ENCODE measurements around the gene GPBP1. TPM values are rescaled to one million over a fixed set of nuclear protein-coding genes. Genes with fewer than 3 reads are reported as not detected.
"Not testable (repeated sequence)": the region's sequence is repeated elsewhere in the genome, so short reads cannot be mapped to it uniquely, and the experiment has no call there.

The GPBP1 gene
- total RNA-seq, 1 experiment from 2014 or later = 105 TPM

DNA sequence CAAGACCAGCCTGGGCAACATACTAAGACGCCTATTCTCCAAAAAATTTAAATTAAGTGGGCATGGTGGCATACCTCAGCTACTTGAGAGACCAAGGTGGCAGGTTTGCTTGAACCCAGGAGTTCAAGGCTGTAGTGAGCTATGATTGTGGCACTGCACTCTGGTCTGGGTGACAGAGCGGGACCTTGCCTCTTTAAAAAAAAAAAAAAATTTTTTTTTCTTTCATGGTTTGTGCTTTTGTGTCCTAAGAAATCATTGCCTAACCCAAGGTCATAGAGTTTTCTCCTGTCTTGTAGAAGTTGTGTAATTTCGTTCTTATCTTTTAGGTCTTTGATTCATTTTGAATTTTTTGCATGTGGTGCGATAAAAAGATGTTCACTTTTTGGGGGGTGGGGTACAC is 12.3 kb downstream of the GPBP1 start:
- peaks cover 46% of the 10 kb centered on the region for H3K4me1 Mint-ChIP-seq (ENCODE audit: low read depth, unreplicated experiment)
- peak overlapping the region; percentile 44 for H3K4me3 Mint-ChIP-seq (ENCODE audit: low read depth, unreplicated experiment)
- intact Hi-C loops (cut with micrococcal nuclease; ENCODE audit: unreplicated experiment) = no loop called here
- H3K27ac Mint-ChIP-seq (ENCODE audit: unreplicated experiment) = no peak overlapping the region
- DNase-seq = no peak
- H3K9me3 Mint-ChIP-seq (ENCODE audit: low read depth, unreplicated experiment) = no peaks in the 10 kb centered on the region
- peaks cover 41% of the 10 kb centered on the region for H3K36me3 Mint-ChIP-seq (ENCODE audit: insufficient read depth, unreplicated experiment)
- CTCF ChIA-PET = no interaction called here
- no TSS peak for BruUV-seq (replicated peaks)
- no peaks in the 10 kb centered on the region for H3K27me3 Mint-ChIP-seq (ENCODE audit: unreplicated experiment)
- TF ChIP-seq, protein P1, sequence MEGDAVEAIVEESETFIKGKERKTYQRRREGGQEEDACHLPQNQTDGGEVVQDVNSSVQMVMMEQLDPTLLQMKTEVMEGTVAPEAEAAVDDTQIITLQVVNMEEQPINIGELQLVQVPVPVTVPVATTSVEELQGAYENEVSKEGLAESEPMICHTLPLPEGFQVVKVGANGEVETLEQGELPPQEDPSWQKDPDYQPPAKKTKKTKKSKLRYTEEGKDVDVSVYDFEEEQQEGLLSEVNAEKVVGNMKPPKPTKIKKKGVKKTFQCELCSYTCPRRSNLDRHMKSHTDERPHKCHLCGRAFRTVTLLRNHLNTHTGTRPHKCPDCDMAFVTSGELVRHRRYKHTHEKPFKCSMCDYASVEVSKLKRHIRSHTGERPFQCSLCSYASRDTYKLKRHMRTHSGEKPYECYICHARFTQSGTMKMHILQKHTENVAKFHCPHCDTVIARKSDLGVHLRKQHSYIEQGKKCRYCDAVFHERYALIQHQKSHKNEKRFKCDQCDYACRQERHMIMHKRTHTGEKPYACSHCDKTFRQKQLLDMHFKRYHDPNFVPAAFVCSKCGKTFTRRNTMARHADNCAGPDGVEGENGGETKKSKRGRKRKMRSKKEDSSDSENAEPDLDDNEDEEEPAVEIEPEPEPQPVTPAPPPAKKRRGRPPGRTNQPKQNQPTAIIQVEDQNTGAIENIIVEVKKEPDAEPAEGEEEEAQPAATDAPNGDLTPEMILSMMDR (IDR thresholded peaks at IDR 0.05; ENCODE audit: unreplicated experiment) = no peak

DNA sequence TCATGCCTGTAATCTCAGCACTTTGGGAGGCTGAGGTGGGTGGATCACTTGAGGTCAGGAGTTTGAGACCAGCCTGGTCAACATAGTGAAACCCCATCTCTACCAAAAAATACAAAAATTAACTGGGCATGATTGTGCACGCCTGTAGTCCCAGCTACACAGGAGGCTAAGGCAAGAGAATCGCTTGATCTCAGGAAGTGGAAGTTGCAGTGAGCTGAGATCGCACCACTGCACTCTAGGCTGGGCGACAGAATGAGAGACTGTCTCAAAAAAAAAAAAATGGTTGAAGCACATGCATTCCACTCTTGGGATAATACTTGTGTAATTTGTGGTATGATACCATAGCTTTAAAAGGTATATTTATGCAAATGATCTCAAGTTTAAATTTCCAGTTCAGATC is 14.1 kb downstream of the GPBP1 start:
- H3K27ac Mint-ChIP-seq (ENCODE audit: unreplicated experiment); CTCF ChIA-PET: not testable (repeated sequence)
- peaks cover 48% of the 10 kb centered on the region for H3K36me3 Mint-ChIP-seq (ENCODE audit: insufficient read depth, unreplicated experiment)

DNA sequence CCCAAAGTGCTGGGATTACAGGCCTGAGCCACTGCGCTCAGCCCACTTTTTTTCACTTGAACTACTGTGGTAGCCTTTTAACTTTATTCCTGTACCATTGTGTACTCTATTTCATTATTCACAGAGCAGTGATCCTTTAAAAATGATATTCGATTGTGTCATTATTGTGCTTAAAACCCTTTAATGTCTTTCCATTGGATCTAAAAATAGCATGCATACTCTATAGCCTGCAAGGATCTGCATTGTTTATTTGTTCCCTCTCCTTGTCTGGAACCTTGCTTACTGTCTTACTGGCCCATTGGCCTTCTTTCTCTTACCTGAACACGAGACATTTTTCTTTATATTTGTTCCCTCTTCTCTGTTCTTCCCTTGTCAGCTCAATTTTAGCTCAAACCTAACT is 15.7 kb downstream of the GPBP1 start:
- no peak overlapping the region for H3K27ac Mint-ChIP-seq (ENCODE audit: unreplicated experiment)
- no peak for DNase-seq
- peaks cover 44% of the 10 kb centered on the region for H3K36me3 Mint-ChIP-seq (ENCODE audit: insufficient read depth, unreplicated experiment)
- no peaks in the 10 kb centered on the region for H3K9me3 Mint-ChIP-seq (ENCODE audit: low read depth, unreplicated experiment)
- no TSS peak for BruUV-seq (replicated peaks)
- no peaks in the 10 kb centered on the region for H3K27me3 Mint-ChIP-seq (ENCODE audit: unreplicated experiment)
- H3K4me3 Mint-ChIP-seq (ENCODE audit: low read depth, unreplicated experiment) = no peak overlapping the region
- TF ChIP-seq, protein P1 (IDR thresholded peaks at IDR 0.05; ENCODE audit: unreplicated experiment) = no peak
- CTCF ChIA-PET = interaction anchor here (0.5 to 1.0 kb wide), 2 partner anchors 26 to 1022 kb away, joined by 4 to 5 read pairs; no protein-coding TSS in a partner anchor
- H3K4me1 Mint-ChIP-seq (ENCODE audit: low read depth, unreplicated experiment) = peaks cover 39% of the 10 kb centered on the region
- intact Hi-C loops (cut with micrococcal nuclease; ENCODE audit: unreplicated experiment) = no loop called here

More for the DNA sequence above, 14.1 kb downstream of the GPBP1 start:
- intact Hi-C loops (cut with micrococcal nuclease; ENCODE audit: unreplicated experiment); DNase-seq; H3K27me3 Mint-ChIP-seq (ENCODE audit: unreplicated experiment); BruUV-seq (replicated peaks); H3K9me3 Mint-ChIP-seq (ENCODE audit: low read depth, unreplicated experiment); H3K4me3 Mint-ChIP-seq (ENCODE audit: low read depth, unreplicated experiment): not testable (repeated sequence)
- peaks cover 46% of the 10 kb centered on the region for H3K4me1 Mint-ChIP-seq (ENCODE audit: low read depth, unreplicated experiment)

DNA sequence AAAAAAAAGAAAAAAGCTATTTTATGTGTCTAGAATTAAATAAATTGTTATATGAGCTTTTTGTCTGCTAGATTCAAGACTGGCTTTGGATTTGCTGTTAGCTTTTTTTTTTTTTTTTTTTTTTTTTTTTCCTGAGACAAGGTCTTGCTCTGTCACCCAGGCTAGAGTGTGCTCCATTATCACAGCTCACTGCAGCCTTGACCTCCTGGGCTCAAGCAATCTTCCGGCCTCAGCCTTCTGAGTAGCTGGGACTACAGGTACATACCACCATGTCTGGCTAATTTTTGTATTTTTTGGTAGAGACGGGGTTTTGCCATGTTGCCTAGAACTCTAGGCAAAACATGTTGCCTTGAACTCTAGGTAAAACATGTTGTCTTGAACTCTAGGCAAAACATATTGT is 16.7 kb downstream of the GPBP1 start:
- BruUV-seq (replicated peaks) = no TSS peak
- DNase-seq = no peak
- Mint-ChIP-seq H3K4me1 (ENCODE audit: low read depth, unreplicated experiment) (peaks cover 38% of the 10 kb centered on the region), H3K36me3 (ENCODE audit: insufficient read depth, unreplicated experiment) (peaks cover 40% of the 10 kb centered on the region), H3K4me3 (ENCODE audit: low read depth, unreplicated experiment) (no peak overlapping the region), H3K9me3 (ENCODE audit: low read depth, unreplicated experiment) (no peaks in the 10 kb centered on the region), H3K27ac (ENCODE audit: unreplicated experiment) (no peak overlapping the region), H3K27me3 (ENCODE audit: unreplicated experiment) (no peaks in the 10 kb centered on the region)
- TF ChIP-seq, protein P1 (IDR thresholded peaks at IDR 0.05; ENCODE audit: unreplicated experiment) = no peak
- intact Hi-C loops (cut with micrococcal nuclease; ENCODE audit: unreplicated experiment) = no loop called here
- CTCF ChIA-PET = interaction anchor here (1.3 kb wide), 1 partner anchor 245 kb away, joined by 3 read pairs; no protein-coding TSS in a partner anchor

DNA sequence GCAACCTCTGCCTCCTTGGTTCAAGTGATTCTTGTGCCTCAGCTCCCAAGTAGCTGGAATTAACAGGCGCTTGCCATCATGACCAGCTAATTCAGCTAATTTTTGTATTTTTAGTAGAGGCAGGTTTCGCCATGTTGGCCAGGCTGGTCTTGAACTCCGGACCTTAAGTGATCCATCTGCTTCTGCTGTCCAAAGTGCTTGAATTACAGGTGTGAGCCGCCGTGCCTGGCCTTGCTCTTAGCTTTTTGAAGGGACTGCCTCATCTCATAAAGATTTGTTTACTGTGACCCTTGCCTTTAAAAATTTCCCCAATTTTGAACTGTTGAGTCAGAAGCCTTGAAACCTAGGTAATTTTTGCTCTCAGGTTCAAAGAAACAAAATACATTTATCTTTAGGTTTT is 17.3 kb downstream of the GPBP1 start:
- Mint-ChIP-seq H3K9me3 (ENCODE audit: low read depth, unreplicated experiment) (no peaks in the 10 kb centered on the region), H3K27me3 (ENCODE audit: unreplicated experiment) (no peaks in the 10 kb centered on the region), H3K27ac (ENCODE audit: unreplicated experiment) (no peak overlapping the region), H3K4me3 (ENCODE audit: low read depth, unreplicated experiment) (no peak overlapping the region), H3K4me1 (ENCODE audit: low read depth, unreplicated experiment) (peaks cover 38% of the 10 kb centered on the region), H3K36me3 (ENCODE audit: insufficient read depth, unreplicated experiment) (peaks cover 36% of the 10 kb centered on the region)
- no peak for DNase-seq
- intact Hi-C loops (cut with micrococcal nuclease; ENCODE audit: unreplicated experiment) = no loop called here
- TF ChIP-seq, protein P1 (IDR thresholded peaks at IDR 0.05; ENCODE audit: unreplicated experiment) = no peak
- CTCF ChIA-PET = interaction anchor here (0.6 to 1.3 kb wide), 2 partner anchors 246 to 556 kb away, joined by 3 to 4 read pairs; no protein-coding TSS in a partner anchor
- BruUV-seq (replicated peaks) = no TSS peak

Measured in Calu3 (cell line).